ENCODE measurements around the gene KRTAP5-10.
"Not testable (repeated sequence)": the region's sequence is repeated elsewhere in the genome, so short reads cannot be mapped to it uniquely, and the experiment has no call there.

Gene KRTAP5-10, protein sequence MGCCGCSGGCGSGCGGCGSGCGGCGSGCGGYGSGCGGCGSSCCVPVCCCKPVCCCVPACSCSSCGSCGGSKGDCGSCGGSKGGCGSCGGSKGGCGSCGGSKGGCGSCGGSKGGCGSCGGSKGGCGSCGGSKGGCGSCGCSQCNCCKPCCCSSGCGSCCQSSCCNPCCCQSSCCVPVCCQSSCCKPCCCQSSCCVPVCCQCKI

DNA sequence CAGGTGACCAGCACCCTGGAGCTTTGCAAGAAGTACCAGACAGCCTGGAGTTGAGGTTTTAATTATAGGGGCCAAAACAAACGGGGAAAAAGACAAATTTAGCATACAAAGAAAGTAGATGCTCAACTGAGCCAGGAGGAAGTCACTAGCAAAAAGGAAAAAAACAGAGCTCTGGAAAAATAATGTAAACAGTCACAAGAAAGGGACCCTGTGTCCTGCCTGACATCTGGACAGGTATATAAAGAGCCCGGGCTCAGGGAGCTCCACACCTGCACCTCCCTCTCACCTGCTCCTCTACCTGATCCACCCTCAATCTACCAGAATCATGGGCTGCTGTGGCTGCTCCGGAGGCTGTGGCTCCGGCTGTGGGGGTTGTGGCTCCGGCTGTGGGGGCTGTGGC is at the start of gene KRTAP5-10:
TSS of gene KRTAP5-10 (plus strand) at position 301 of the 400 bp plus-strand sequence. CDS start at position 326, 25 bp downstream.
- DNase-seq, result no peak

DNA sequence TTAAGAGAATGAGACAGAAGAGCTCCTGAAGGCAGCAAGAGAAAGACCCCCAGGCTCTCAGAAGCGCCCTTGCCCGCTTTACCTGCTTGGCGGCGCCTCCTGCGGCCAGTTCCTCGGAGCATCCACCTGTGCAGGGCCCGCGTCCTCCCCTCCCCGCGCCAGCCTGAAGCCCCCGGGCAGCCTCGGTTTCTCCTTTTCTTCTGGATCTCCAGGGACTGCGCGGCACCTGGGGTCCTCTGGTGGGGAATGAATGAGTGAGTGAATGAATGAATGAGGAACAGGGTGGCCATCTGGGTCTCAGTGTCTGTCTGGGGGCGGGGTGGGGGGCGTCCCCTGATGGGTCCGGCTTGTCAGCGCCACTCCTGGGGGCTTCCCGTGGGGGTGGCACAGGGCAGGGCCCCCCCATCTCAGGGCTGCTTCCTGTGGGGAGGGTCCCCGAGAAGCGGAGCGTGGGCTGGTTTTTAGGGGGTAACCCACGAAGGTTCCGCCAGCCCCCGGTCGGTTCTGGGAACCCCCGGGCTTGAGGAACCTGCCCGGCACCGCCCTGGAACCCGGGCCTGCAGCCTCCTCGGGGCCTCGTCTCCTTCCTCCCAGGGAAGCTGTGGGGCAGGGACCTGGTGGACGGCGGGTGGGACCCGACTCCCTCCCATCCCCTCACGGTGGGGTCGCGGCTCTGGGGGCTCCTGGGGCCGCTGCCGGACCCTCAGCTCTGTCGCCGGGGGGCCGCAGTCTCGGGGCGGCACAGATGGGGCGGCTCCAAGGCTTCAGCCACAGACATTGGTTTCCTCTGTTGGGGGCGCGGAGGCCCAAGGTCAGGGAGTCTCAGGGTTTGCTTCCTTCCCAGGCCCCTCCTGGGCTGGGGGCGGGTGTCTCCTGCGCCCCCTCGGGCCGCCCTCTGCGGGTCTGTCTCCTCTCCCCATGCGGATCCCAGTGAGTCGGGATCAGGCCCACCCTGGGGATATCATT is 46.6 kb upstream of the KRTAP5-10 start:
- DNase-seq, result no peak

DNA sequence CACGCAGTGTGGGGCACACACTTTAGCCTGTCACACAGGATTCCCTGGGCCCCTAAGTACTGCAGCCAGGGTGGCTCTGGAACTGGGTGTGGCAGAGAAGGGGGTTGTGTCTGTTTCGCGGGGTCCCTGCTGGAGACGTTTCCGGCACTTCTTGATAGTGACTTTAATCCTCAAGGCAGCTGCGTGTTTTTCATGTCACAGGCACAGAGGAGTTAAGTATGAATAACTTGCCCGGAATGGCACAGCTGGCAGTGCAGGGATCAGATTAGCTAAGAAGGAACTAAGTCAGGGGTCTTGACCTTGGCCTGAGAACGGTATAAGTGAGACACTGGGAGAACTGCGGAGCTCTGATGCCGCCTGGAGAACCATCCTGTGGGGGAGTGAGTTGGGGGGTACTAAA is 45.8 kb upstream of the KRTAP5-10 start:
- DNase-seq, result no peak

DNA sequence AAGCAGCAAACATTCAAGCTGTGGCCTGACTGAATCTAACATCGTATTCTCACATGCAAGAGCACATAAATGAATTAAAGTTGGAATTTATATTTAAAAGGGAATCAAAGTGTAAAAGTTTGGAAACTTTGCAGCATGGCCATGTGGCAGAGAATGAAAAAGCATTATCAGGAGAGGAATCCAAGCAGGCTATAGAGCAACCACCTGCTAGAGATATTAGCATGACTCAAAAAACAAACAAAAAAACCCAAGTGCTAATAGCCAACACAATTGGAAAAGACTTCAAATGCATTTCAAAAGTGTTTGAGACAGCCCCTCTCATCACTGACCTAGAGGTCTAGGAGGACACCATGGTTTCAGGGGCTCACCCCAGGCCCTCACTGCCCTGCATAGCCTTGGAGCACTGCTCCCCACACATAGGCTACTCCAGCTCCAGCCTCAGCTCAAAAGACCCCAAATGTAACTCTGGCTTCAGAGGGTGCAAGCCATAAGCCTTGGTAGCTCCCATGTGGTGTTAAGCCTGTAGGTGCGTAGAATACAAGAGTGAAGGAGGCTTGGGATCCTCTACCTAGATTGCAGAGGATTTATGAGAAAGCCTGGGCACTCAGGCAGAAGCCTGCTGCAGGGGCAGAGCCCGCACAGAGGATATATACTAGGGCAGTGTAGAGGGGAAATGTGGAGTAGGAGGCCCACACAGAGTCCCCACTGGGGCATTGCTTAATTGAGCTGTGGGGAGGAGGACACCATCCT is 40.0 kb upstream of the KRTAP5-10 start:
- DNase-seq, result no peak

DNA sequence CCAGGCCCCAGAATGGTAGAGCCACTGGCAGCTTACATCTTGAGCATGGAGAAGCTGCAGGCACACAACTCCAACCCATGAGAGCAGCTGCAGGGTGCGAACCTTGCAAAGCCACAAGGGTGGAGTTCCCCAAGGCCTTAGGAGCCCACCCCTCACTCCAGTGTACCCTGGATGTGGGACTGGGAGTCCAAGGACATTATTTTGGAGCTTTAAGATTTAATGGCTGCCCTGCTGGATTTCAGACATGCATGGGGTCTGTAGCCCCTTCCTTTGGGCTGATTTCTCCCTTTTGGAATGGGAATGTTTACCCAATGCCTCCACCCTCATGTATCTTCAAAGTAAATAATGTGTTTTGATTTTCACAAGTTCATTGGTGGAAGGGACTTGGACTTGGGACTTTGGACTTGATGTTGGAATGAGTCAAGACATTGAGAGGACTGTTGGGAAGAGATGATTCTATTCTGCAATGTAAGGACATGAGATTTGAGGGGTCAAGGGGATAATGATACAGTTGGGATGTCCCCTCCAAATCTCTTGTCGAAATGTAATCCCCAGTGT is 39.3 kb upstream of the KRTAP5-10 start:
- no peak for DNase-seq

DNA sequence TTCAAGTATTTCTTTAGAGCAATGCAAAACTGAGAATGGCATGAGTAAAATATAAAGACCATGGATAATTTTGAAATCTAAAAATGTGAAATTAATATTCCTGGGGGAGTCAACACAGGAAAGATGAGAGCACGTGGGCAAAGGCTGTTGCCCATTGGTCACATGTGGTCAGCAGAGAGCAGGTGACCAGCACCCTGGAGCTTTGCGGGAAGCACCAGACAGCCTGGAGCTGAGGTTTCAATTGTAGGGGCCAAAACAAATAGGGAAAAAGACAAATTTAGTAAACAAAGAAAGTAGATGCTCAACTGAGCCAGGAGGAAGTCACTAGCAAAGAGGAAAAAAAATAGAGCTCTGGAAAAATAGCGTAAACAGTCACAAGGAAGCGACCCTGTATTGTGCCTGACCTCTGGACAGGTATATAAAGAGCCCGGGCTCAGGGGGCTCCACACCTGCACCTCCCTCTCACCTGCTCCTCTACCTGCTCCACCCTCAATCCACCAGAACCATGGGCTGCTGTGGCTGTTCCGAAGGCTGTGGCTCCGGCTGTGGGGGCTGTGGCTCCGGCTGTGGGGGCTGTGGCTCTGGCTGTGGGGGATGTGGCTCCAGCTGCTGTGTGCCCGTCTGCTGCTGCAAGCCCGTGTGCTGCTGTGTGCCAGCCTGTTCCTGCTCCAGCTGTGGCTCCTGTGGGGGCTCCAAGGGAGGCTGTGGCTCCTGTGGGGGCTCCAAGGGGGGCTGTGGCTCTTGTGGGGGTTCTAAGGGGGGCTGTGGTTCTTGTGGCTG is 38.4 kb upstream of the KRTAP5-10 start, which contains the start of gene KRTAP5-7:
TSS of gene KRTAP5-7 (plus strand) at position 472 of the 780 bp plus-strand sequence. CDS start at position 506, 34 bp downstream.
- not testable (repeated sequence) for DNase-seq

DNA sequence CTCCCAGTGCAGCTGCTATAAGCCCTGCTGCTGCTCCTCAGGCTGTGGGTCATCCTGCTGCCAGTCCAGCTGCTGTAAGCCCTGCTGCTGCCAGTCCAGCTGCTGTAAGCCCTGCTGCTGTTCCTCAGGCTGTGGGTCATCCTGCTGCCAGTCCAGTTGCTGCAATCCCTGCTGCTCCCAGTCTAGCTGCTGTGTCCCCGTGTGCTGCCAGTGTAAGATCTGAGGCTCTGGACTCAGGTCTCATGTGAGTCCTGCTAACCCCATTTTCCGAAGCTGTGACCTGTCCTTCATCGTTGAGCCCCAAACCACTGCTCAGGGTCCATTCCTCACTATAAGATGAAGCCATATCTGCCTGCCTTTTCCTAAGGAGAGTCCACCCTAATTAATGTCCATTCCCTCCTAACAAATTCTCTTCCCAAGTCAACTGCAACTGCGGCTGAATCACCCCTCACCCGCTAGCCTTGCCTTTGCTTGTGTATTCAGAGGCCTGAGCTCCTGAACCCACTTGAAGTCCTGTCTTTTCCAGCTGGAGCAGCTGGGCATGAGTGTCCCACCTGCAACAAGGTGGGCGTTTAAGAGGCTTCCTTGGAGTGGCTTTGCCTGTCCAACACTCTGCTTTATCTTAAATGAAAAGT is 37.7 kb upstream of the KRTAP5-10 start:
- no peak for DNase-seq

DNA sequence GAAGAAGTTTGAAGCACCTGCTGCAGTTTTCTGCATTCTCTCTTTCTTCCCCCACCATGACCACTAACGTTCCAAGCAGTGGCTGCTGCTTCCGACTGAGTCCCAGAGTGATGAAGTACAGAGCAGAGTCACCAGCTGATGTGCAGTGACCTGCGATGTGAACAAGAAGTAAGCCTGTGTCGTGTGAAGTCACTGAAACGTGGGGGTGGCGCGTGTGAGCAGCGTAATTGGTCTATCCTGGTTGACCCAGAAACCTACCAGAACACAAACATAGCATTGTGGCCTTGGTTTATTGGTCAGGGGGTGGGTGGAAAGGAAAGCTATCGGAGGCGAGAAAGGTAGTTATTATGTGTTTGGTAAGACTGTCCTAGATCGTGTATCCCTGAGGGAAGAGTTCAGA is 34.8 kb upstream of the KRTAP5-10 start:
- DNase-seq, result no peak

DNA sequence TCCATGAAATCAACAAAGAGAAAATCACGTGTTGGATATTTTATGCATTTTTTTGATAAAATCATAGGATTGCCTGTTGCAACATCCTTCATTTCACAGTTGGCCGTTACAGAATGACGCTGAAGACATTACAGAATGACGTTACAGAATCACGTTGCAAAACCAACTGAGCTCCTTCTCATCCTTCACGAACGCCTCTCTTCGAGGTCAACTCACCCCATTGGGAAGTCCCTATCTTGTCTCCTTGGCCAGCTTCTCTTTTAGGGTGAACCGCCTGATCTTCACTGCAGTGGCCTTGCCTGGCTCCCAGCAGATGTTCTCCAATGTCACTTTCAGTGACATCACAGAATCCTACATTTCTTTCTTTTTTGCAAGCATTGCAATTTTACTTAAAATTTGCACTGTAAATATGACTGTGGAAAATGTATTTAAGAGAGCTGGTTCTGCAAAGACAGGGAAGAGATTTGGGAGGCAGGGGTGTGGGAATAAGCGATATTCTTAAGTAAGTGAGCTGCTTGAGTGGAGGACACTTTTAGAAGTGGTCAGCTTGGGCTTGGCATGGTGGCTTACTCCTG is 33.2 kb upstream of the KRTAP5-10 start:
- DNase-seq, result no peak

DNA sequence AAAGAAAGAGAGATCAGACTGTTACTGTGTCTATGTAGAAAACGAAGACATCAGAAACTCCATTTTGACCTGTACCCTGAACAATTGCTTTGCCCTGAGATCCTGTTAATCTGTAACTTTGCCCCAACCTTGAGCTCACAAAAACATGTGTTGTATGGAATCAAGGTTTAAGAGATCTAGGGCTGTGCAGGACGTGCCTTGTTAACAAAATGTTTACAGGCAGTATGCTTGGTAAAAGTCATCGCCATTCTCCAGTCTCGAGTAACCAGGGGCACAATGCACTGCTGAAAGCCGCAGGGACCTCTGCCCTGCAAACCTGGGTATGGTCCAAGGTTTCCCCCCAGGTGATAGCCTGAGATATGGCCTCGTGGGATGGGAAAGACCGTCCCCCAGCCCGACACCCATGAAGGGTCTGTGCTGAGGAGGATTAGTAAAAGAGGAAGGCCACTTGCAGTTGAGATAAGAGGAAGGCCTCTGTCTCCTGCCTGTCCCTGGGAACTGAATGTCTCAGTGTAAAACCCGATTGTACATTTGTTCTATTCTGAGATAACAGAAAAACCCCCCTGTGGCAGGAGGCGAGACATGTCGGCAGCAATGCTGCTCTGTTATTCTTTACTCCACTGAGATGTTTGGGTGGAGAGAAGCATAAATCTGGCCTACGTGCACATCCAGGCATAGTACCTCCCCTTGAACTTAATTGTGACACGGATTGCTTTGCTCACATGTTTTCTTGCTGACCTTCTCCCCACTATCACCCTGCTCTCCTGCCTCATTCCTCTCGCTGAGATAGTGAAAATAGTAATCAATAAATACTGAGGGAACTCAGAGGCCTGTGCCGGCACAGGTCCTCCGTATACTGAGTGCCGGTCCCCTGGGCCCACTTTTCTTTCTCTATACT is 30.4 kb upstream of the KRTAP5-10 start:
- not testable (repeated sequence) for DNase-seq

DNA sequence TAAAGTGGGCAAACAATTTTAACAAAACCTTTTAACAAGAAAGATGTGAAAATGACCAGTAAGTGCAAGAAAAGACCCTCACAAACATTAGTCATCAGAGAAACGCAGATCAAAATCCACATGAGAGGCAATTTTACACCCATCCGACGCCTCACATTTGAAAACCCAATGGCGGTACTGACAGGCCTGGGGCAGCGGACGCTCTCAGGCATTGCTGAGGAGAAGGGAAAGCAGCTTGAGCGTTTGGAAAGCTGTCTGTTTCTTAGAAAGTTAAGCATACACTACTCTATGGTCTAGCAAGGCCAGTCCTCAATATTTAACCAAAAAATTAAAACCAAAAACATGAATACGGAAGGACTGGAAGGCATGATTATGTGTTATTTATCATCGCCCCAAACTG is 29.5 kb upstream of the KRTAP5-10 start:
- no peak for DNase-seq

DNA sequence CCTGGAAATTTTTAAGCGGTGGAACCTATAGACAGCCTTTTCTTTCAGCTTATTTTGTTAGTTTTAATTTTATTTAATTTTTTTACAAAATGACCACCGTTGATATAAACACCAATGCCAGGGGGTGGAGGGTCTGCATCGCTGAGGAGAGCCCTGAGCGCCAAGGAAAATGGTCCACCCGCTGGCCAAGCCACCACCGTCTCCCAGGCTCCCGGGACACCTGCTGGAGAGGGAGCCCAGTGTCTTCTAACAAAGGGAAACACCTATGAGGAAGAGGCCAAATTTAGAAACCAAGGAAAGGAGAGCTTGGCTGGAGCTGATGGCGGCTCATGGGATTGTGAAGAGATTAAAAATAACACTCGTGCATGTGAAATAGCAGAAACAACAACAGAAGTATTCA is 27.8 kb upstream of the KRTAP5-10 start:
- no peak for DNase-seq

DNA sequence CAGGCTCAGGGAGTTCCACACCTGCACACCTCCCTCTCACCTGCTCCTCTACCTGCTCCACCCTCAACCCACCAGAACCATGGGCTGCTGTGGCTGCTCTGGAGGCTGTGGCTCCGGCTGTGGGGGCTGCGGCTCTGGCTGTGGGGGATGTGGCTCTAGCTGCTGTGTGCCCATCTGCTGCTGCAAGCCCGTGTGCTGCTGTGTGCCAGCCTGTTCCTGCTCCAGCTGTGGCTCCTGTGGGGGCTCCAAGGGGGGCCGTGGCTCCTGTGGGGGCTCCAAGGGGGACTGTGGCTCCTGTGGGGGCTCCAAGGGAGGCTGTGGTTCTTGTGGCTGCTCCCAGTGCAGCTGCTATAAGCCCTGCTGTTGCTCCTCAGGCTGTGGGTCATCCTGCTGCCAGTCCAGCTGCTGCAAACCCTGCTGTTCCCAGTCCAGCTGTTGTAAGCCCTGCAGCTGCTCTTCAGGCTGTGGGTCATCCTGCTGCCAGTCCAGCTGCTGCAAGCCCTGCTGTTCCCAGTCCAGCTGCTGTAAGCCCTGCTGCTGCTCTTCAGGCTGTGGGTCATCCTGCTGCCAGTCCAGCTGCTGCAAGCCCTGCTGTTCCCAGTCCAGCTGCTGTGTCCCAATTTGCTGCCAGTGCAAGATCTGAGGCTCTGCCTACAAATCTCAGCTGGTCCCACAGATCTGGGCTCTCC is 27.2 kb upstream of the KRTAP5-10 start, which contains the start of gene KRTAP5-8:
TSS of gene KRTAP5-8 (plus strand) at position 49 of the 689 bp plus-strand sequence. CDS start at position 80, 31 bp downstream.
- not testable (repeated sequence) for DNase-seq

DNA sequence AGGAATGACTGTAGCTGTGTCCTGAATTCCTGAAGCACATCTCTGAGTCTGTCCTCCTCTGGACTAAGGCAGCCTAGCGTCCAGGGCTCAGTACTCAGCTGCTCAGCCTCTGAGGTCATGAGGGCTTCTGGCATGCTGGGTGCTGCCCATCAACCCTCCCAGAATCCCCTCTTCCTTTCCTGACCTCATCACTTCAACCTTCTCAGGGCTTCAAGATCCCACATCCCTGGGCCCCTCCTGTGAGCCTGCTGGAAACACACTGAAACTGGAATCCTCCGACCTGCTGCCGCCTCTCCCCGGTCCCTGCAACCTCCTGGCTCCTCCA is 26.7 kb upstream of the KRTAP5-10 start:
- no peak for DNase-seq

DNA sequence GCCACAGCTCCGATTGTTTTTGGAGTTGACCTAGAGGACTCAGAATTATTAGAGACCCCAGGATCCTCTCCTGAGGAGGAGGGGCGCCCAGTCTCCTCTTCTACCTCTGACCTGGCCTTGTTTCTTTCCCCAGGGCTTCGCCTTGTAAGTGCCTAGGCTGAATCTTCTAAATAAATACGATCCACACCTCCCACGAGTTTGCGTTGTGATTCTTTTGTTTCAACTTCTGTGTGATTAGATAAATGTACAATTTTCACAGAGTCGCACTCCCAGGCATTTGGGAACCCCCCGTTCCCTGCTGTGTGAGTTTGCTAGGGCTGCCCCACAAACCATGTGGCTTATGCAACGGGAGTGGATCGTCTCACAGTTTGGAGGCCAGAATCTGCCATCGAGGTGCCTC is 26.3 kb upstream of the KRTAP5-10 start:
- no peak for DNase-seq

DNA sequence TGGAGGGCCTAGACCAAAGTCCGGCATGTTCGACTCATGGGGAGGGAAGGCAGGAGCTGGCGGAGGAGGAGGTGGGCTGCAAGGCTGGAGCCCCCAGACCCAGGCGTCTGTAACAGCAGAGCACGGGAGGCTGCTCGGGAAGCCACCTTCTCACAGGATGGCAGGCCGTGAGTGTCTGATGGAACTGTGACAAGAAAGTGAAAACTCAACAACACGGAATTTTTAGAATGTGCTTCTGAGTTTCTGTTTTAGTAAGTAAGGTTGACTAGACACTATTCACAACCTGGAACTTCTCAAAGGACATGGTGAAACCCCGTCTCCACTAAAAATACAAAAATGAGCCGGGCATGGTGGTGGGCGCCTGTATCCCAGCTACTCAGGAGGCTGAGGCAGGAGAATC is 25.4 kb upstream of the KRTAP5-10 start:
- DNase-seq, result not testable (repeated sequence)

DNA sequence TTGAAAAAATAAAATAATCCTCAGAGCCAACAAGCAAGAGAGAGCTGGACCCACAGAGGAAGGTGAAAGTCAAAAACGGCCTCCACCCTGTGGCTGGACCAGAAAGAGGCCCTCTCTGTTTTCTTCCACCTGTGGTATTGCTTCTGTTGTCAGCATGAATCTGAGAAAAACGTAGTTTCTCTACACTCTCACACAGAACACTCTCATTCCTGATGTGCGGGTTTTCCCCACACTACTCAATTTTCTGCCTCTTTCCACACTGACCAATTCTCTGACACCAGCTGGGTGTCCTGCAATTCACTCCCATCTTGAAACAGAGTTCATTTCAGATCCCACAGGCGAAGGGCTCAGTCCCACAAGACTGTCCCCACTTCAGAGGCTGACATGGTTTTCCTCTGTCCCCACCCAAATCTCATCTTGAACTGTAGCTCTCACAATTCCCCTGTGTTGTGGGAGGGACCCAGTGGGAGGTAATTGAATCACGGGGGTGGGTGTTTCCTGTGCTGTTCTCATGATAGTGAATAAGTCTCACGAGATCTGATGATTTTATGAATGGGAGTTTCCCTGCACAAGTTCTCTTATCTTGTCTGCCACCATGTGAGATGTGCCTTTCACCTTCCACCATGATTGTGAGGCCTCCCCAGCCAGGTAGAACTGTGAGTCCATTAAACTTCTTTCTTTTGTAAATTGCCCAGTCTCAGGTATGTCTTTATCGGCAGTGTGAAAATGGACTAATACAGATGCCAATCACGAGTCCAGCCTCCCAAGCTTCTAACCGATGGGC is 24.6 kb upstream of the KRTAP5-10 start:
- DNase-seq, result not testable (repeated sequence)

DNA sequence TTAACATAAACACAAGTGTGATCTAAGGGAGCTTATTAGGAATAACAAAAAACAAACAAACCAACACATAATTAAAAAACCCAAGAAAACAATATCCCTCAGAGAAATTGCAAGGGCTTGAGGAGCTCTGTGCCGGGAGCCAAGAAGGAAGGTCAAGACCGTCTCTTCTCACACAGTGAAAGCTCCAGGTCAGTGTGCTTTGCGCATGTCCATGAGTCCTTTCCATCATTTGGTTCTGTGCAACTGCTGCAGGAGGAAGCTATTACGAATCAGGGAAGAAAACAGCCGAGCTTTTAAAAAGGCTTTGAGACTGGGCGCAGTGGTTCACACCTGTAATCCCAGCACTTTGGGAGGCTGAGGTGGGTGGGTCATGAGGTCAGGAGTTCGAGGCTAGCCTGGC is 23.0 kb upstream of the KRTAP5-10 start:
- no peak for DNase-seq

All from NCI-H524 treated with DMSO at 0.1 percent for 48 hours (cell line).